GM19238 (cell line): ENCODE measurements around the gene PSME1.

Experiments used
- DNase-seq: peaks from one replicate; pipeline ENCODE4 v3.0.0; 2011; ENCODE audit warnings: low spot score; ENCODE audit not compliant: insufficient read length

Gene PSME1

GRCh38 chr14:24172261-24172860, 36.4 kb downstream of the PSME1 start:
- DNase-seq, result no peak

- no peak for DNase-seq
These were observed 36.9 kb downstream of the PSME1 start for GRCh38 chr14:24172871-24173281.

- no peak for DNase-seq
These were observed 40.6 kb downstream of the PSME1 start for GRCh38 chr14:24176599-24176998.

- no peak for DNase-seq
These were observed 41.2 kb downstream of the PSME1 start for GRCh38 chr14:24177041-24177825.

- DNase-seq, result no peak
These were observed 41.9 kb downstream of the PSME1 start for GRCh38 chr14:24177891-24178290.

GRCh38 chr14:24178399-24179178, 42.6 kb downstream of the PSME1 start:
- DNase-seq, result no peak

GRCh38 chr14:24179294-24179960, 43.4 kb downstream of the PSME1 start:
- no peak for DNase-seq

GRCh38 chr14:24179961-24180796, 44.2 kb downstream of the PSME1 start:
- no peak for DNase-seq

- DNase-seq, result no peak
These were observed 45.5 kb downstream of the PSME1 start for GRCh38 chr14:24181371-24182077.

GRCh38 chr14:24182110-24182882, 46.3 kb downstream of the PSME1 start:
- DNase-seq, result no peak

GRCh38 chr14:24183014-24183481, 47.1 kb downstream of the PSME1 start:
- no peak for DNase-seq

- DNase-seq, result no peak
These were observed 48.3 kb downstream of the PSME1 start for GRCh38 chr14:24184104-24184970.

- DNase-seq, result no peak
These were observed 49.0 kb downstream of the PSME1 start for GRCh38 chr14:24185026-24185425.

- DNase-seq, result no peak
These were observed 49.7 kb downstream of the PSME1 start for GRCh38 chr14:24185741-24186140.

- DNase-seq, result no peak
These were observed 51.0 kb downstream of the PSME1 start for GRCh38 chr14:24186831-24187538.

- no peak for DNase-seq
These were observed 51.5 kb downstream of the PSME1 start for GRCh38 chr14:24187539-24187915.
